Activated CD4-positive, CD25-positive, alpha-beta regulatory T cell treated with anti-CD3 and anti-CD28 coated beads, Interleukin-2, amount 50 U/mL, for 16 hours (primary cell): ENCODE measurements around the gene TSEN2.

Source experiments
- DNase-seq: peaks from one replicate; pipeline ENCODE4 v3.0.0-alpha.2; 2020; ENCODE audit warnings: low read depth, low spot score

TSEN2 gene

GRCh38 chr3:12549971-12550760 is 65.9 kb downstream of the TSEN2 start:
- no peak for DNase-seq

- no peak for DNase-seq
Observed at GRCh38 chr3:12553921-12554391, 69.7 kb downstream of the TSEN2 start.

- DNase-seq = no peak
Observed at GRCh38 chr3:12556314-12556689, 72.0 kb downstream of the TSEN2 start.

GRCh38 chr3:12556690-12557472 is 72.6 kb downstream of the TSEN2 start, which contains the start of gene MKRN2:
MKRN2 (plus strand) TSS chr3:12557087; CDS start chr3:12557151, 64 bp downstream.
- peak; percentile 73 for DNase-seq

GRCh38 chr3:12557473-12558100 is 73.3 kb downstream of the TSEN2 start:
- no peak for DNase-seq

GRCh38 chr3:12558706-12559105 is 74.4 kb downstream of the TSEN2 start:
- DNase-seq = no peak

- DNase-seq = no peak
Observed at GRCh38 chr3:12559520-12559919, 75.2 kb downstream of the TSEN2 start.

GRCh38 chr3:12560505-12561190 is 76.4 kb downstream of the TSEN2 start:
- no peak for DNase-seq

- DNase-seq = no peak
Observed at GRCh38 chr3:12561397-12561796, 77.1 kb downstream of the TSEN2 start.

- no peak for DNase-seq
Observed at GRCh38 chr3:12562451-12562850, 78.2 kb downstream of the TSEN2 start.

GRCh38 chr3:12566976-12567375 is 82.7 kb downstream of the TSEN2 start:
- DNase-seq = no peak

GRCh38 chr3:12568747-12569146 is 84.5 kb downstream of the TSEN2 start:
- DNase-seq = no peak

- DNase-seq = no peak
Observed at GRCh38 chr3:12569836-12570235, 85.6 kb downstream of the TSEN2 start.

GRCh38 chr3:12571986-12572385 is 87.7 kb downstream of the TSEN2 start:
- no peak for DNase-seq

GRCh38 chr3:12574131-12574530 is 89.9 kb downstream of the TSEN2 start:
- no peak for DNase-seq

- DNase-seq = no peak
Observed at GRCh38 chr3:12574661-12575060, 90.4 kb downstream of the TSEN2 start.

- no peak for DNase-seq
Observed at GRCh38 chr3:12577379-12577778, 93.1 kb downstream of the TSEN2 start.

- no peak for DNase-seq
Observed at GRCh38 chr3:12578742-12579141, 94.5 kb downstream of the TSEN2 start.

- no peak for DNase-seq
Observed at GRCh38 chr3:12579456-12579855, 95.2 kb downstream of the TSEN2 start.

- no peak for DNase-seq
Observed at GRCh38 chr3:12579905-12580304, 95.6 kb downstream of the TSEN2 start.

- no peak for DNase-seq
Observed at GRCh38 chr3:12582730-12583129, 98.5 kb downstream of the TSEN2 start.
